Mesothelial cell of epicardium (in vitro differentiated cells): ENCODE results near the gene LRRFIP2. TPM values are rescaled to one million over a fixed set of nuclear protein-coding genes. Genes with fewer than 3 reads are reported as not detected.

Experiments
- DNase-seq, 2 experiments: peaks; one replicate each; pipeline ENCODE4 v3.0.0; 2021; ENCODE audit warnings: low spot score in 2 of 2; ENCODE audit not compliant: unreplicated experiment in 2 of 2
- H3K27ac Mint-ChIP-seq: 2 replicates; pipeline ENCODE4 v1.8.0; 2021; ENCODE audit warnings: mixed read lengths
- H3K27me3 Mint-ChIP-seq: 2 replicates; pipeline ENCODE4 v1.8.0; 2021; ENCODE audit warnings: low read depth, mixed read lengths
- H3K36me3 Mint-ChIP-seq: 2 replicates; pipeline ENCODE4 v1.8.0; 2021; ENCODE audit warnings: mixed read lengths
- H3K4me1 Mint-ChIP-seq: 2 replicates; pipeline ENCODE4 v1.8.0; 2021; ENCODE audit warnings: mixed read lengths
- H3K4me3 Mint-ChIP-seq: 2 replicates; pipeline ENCODE4 v1.8.0; 2021; ENCODE audit warnings: mild to moderate bottlenecking, moderate library complexity, mixed read lengths
- H3K9me3 Mint-ChIP-seq: 2 replicates; pipeline ENCODE4 v1.8.0; 2021; ENCODE audit warnings: mixed read lengths
- CTCF ChIP-seq: fragments of 200-600 bp; sonication (generic); IDR thresholded peaks from one replicate; pipeline ENCODE4 v1.5.0; 2021; ENCODE audit warnings: antibody characterized with exemption; ENCODE audit not compliant: unreplicated experiment
- total RNA-seq: library from RNA; stranded (reverse); gene quantifications from 3 replicates; pipeline ENCODE4 v1.2.1, GENCODE V29; 2021

Gene LRRFIP2
- total RNA-seq, 1 donor from 2014 or later = 41.7 TPM

GRCh38 chr3:37129871-37130270, 44.5 kb downstream of the LRRFIP2 start:
- Mint-ChIP-seq H3K9me3 (no peaks in the 10 kb centered on the region), H3K4me1 (peaks cover 11% of the 10 kb centered on the region), H3K27ac (no peak overlapping the region), H3K27me3 (no peaks in the 10 kb centered on the region), H3K4me3 (no peak overlapping the region), H3K36me3 (no peaks in the 10 kb centered on the region)
- no peak for DNase-seq
- TF ChIP-seq CTCF = no peak

GRCh38 chr3:37127340-37127739, 47.0 kb downstream of the LRRFIP2 start:
- Mint-ChIP-seq H3K4me3 (no peak overlapping the region), H3K27ac (no peak overlapping the region), H3K27me3 (no peaks in the 10 kb centered on the region)

GRCh38 chr3:37126856-37127255, 47.5 kb downstream of the LRRFIP2 start:
- Mint-ChIP-seq H3K4me1 (peaks cover 13% of the 10 kb centered on the region), H3K27ac (no peak overlapping the region), H3K9me3 (peaks cover 4% of the 10 kb centered on the region), H3K36me3 (peaks cover 4% of the 10 kb centered on the region), H3K27me3 (no peaks in the 10 kb centered on the region), H3K4me3 (no peak overlapping the region)
- no peak for TF ChIP-seq CTCF
- no peak for DNase-seq

More at GRCh38 chr3:37127340-37127739, 47.0 kb downstream of the LRRFIP2 start:
- Mint-ChIP-seq H3K9me3 (no peaks in the 10 kb centered on the region), H3K36me3 (no peaks in the 10 kb centered on the region), H3K4me1 (peaks cover 14% of the 10 kb centered on the region)
- DNase-seq = no peak
- no peak for TF ChIP-seq CTCF

GRCh38 chr3:37125195-37126073, 48.9 kb downstream of the LRRFIP2 start:
- H3K27ac Mint-ChIP-seq = peak overlapping the region; percentile 41
- TF ChIP-seq CTCF = no peak

GRCh38 chr3:37124435-37124834, 49.9 kb downstream of the LRRFIP2 start:
- H3K36me3 Mint-ChIP-seq = peaks cover 7% of the 10 kb centered on the region
- peaks cover 4% of the 10 kb centered on the region for H3K4me1 Mint-ChIP-seq
- H3K27ac Mint-ChIP-seq = no peak overlapping the region
- H3K27me3 Mint-ChIP-seq = no peaks in the 10 kb centered on the region
- no peak for TF ChIP-seq CTCF
- DNase-seq = no peak
- peaks cover 4% of the 10 kb centered on the region for H3K9me3 Mint-ChIP-seq
- no peak overlapping the region for H3K4me3 Mint-ChIP-seq

More at GRCh38 chr3:37125195-37126073, 48.9 kb downstream of the LRRFIP2 start:
- no peaks in the 10 kb centered on the region for H3K27me3 Mint-ChIP-seq
- peaks cover 4% of the 10 kb centered on the region for H3K9me3 Mint-ChIP-seq
- H3K4me3 Mint-ChIP-seq = no peak overlapping the region
- peaks cover 7% of the 10 kb centered on the region for H3K36me3 Mint-ChIP-seq
- DNase-seq = no peak
- peaks cover 4% of the 10 kb centered on the region for H3K4me1 Mint-ChIP-seq
